Central memory CD8-positive, alpha-beta T cell (primary cell): ENCODE results near the gene SHCBP1L.
"Not testable (repeated sequence)": the region's sequence is repeated elsewhere in the genome, so short reads cannot be mapped to it uniquely, and the experiment has no call there.

Source experiments
- ATAC-seq: fragments of 150-1000 bp; cut with Tn5 transposase; replicated peaks from 2 replicates; pipeline ENCODE4 v1.10.0; 2022; ENCODE audit warnings: mild to moderate bottlenecking, moderate FRiP score, moderate number of reproducible peaks; ENCODE audit not compliant: poor library complexity, severe bottlenecking; ENCODE audit errors: extremely low read depth
- DNase-seq, 2 donors: peaks; one replicate each; pipeline ENCODE4 v3.0.0; 2021; ENCODE audit warnings: low spot score in 2 of 2
- H3K27ac Mint-ChIP-seq: one replicate; pipeline ENCODE4 v1.8.0; 2022; ENCODE audit warnings: low read depth, mild to moderate bottlenecking, moderate library complexity, mixed read lengths
- H3K27me3 Mint-ChIP-seq: one replicate; pipeline ENCODE4 v1.8.0; 2022; ENCODE audit warnings: mixed read lengths
- H3K36me3 Mint-ChIP-seq: one replicate; pipeline ENCODE4 v1.8.0; 2022; ENCODE audit warnings: mild to moderate bottlenecking, moderate library complexity, mixed read lengths; ENCODE audit not compliant: insufficient read depth
- H3K4me1 Mint-ChIP-seq: one replicate; pipeline ENCODE4 v1.8.0; 2022; ENCODE audit warnings: mixed read lengths
- H3K4me3 Mint-ChIP-seq: one replicate; pipeline ENCODE4 v1.8.0; 2022; ENCODE audit warnings: mild to moderate bottlenecking, moderate library complexity, mixed read lengths
- H3K9me3 Mint-ChIP-seq: one replicate; pipeline ENCODE4 v1.8.0; 2022; ENCODE audit warnings: mixed read lengths

SHCBP1L gene

DNA sequence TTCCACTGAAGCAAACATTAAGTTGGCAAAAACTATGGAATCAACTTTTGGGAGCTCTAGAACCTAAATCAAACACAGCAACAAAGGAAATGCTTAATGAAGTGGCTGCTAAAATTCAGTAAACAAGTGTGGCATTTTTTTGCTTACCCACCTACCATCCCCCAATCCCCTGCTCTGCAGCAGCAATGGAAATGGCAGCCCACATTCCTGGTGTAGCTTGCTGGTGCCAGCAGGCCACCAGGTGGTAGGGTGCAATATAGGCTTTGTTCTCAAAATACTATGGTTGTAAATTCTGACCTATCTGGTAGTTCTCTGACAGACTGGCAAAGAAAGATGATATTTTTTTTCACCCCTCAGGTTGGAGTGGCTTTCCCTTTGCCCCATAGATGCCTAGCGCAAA lies 42.8 kb downstream of the SHCBP1L start:
- H3K27me3 Mint-ChIP-seq: peaks cover 28% of the 10 kb centered on the region
- H3K9me3 Mint-ChIP-seq: no peaks in the 10 kb centered on the region
- H3K36me3 Mint-ChIP-seq: no peaks in the 10 kb centered on the region
- ATAC-seq (no peak), DNase-seq (no peak)
- no peak overlapping the region for H3K27ac Mint-ChIP-seq
- no peak overlapping the region for H3K4me3 Mint-ChIP-seq
- H3K4me1 Mint-ChIP-seq: no peaks in the 10 kb centered on the region

GRCh38 chr1:182909578-182909977 lies 43.4 kb downstream of the SHCBP1L start:
- Mint-ChIP-seq H3K4me3 (no peak overlapping the region), H3K36me3 (no peaks in the 10 kb centered on the region), H3K4me1 (no peaks in the 10 kb centered on the region), H3K27me3 (peaks cover 28% of the 10 kb centered on the region), H3K27ac (no peak overlapping the region), H3K9me3 (no peaks in the 10 kb centered on the region)
- ATAC-seq (no peak), DNase-seq (no peak)

GRCh38 chr1:182905321-182905720 lies 47.6 kb downstream of the SHCBP1L start:
- ATAC-seq (no peak), DNase-seq (no peak)
- Mint-ChIP-seq H3K27me3 (peaks cover 28% of the 10 kb centered on the region), H3K4me1 (no peaks in the 10 kb centered on the region), H3K27ac (no peak overlapping the region), H3K36me3 (peaks cover 3% of the 10 kb centered on the region), H3K9me3 (no peaks in the 10 kb centered on the region), H3K4me3 (no peak overlapping the region)

- H3K27ac Mint-ChIP-seq, H3K27me3 Mint-ChIP-seq, ATAC-seq, H3K36me3 Mint-ChIP-seq, H3K9me3 Mint-ChIP-seq, H3K4me1 Mint-ChIP-seq, H3K4me3 Mint-ChIP-seq, DNase-seq: not testable (repeated sequence)
These were observed 51.0 kb downstream of the SHCBP1L start for GRCh38 chr1:182901946-182902345.

- ATAC-seq (no peak), DNase-seq (no peak)
- Mint-ChIP-seq H3K4me1 (no peaks in the 10 kb centered on the region), H3K9me3 (no peaks in the 10 kb centered on the region), H3K36me3 (peaks cover 3% of the 10 kb centered on the region), H3K27me3 (peaks cover 20% of the 10 kb centered on the region), H3K27ac (no peak overlapping the region), H3K4me3 (no peak overlapping the region)
These were observed 55.3 kb downstream of the SHCBP1L start for GRCh38 chr1:182897696-182898095.

DNA sequence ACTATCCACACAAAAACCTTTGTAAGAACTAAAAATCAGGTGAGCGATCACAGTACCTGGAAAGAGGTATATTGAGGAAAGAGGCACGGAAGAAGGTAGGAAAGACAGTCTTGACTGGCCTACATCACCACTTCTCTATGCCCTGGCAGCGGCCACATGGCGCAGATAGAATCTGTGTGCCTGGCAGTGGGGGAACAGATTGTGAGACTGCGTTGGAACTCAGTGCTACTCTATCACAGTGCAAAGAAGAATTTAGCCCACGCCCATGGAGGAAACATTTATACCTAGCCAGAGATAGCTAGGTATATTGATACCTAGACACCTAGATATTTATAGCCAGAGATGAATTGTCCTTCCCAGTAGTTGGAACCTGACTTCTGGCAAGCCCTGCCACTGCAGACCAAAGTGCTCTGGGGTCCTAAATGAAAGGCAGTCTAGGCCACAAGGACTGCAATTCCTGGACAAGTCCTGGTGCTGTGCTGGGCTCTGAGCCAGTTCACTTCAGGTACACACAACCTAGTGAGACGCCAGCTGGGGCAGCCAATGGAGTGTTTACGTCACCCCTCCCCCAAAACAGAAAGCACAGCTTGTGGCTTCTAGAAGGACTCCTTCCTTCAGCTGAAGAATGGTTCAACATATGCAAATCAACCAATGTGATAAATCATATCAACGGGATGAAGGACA lies 61.9 kb downstream of the SHCBP1L start:
- ATAC-seq (no peak), DNase-seq (no peak)
- H3K27me3 Mint-ChIP-seq: peaks cover 20% of the 10 kb centered on the region
- no peaks in the 10 kb centered on the region for H3K9me3 Mint-ChIP-seq
- H3K27ac Mint-ChIP-seq: no peak overlapping the region
- no peak overlapping the region for H3K4me3 Mint-ChIP-seq
- peaks cover 35% of the 10 kb centered on the region for H3K36me3 Mint-ChIP-seq
- peaks cover 31% of the 10 kb centered on the region for H3K4me1 Mint-ChIP-seq

GRCh38 chr1:182889997-182890396 lies 63.0 kb downstream of the SHCBP1L start:
- DNase-seq (peak in 1 of 2 donors; percentile 24), ATAC-seq (peak; percentile 92)
- Mint-ChIP-seq H3K27me3 (peaks cover 18% of the 10 kb centered on the region), H3K4me1 (peaks cover 36% of the 10 kb centered on the region), H3K27ac (no peak overlapping the region), H3K36me3 (peaks cover 45% of the 10 kb centered on the region), H3K4me3 (no peak overlapping the region), H3K9me3 (no peaks in the 10 kb centered on the region)

DNA sequence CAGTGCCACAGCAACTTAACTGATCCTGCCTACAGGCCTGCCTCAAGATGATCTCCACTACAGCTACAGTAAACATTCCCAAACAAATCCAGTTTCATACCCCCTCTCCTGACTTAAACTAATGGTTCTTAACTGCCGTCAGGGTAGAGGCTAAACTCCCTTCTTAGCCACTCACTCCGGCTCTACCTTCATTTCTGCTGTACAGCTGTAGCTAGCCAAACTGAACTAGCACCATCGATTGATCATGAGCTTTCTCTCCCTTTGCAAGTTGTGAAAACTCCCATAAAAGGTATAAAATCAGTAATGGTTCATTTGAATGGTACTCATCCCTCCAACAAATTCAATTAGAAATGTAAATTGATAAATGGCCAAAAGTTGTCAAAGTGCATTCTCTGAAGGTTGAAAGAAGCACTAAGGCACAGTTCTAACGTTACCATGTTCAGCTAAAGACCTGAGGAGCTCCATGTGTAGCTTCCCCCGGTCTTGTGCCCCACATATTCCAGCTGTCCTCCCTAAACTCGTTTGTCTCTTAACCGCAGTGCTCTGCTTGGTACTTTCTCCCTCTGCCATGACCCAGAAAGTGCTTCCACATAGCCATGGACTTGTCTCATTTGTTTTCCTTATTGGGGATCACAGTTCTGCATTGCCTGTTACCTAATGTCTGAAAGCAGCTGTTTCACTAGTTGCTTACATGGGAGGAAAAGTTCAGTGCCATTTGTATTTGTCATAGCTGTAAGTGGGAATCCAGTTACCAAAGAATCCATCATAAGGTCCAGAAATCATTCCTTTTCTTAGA lies 64.0 kb downstream of the SHCBP1L start:
- Mint-ChIP-seq H3K4me3 (no peak overlapping the region), H3K27me3 (peaks cover 8% of the 10 kb centered on the region), H3K27ac (no peak overlapping the region), H3K9me3 (no peaks in the 10 kb centered on the region), H3K36me3 (peaks cover 53% of the 10 kb centered on the region), H3K4me1 (peaks cover 36% of the 10 kb centered on the region)
- DNase-seq (no peak), ATAC-seq (no peak)

DNA sequence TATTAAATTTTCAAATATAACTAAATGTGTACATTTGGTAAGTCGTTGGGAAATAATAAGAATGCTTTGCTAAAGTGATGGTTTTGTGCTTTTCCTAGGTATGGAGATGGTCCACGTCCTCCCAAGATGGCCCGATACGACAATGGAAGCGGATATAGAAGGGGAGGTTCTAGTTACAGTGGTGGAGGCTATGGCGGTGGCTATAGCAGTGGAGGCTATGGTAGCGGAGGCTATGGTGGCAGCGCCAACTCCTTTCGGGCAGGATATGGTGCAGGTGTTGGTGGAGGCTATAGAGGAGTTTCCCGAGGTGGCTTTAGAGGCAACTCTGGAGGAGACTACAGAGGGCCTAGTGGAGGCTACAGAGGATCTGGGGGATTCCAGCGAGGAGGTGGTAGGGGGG lies 66.0 kb downstream of the SHCBP1L start:
- DNase-seq (no peak), ATAC-seq (no peak)
- Mint-ChIP-seq H3K9me3 (no peaks in the 10 kb centered on the region), H3K36me3 (peaks cover 68% of the 10 kb centered on the region), H3K4me3 (no peak overlapping the region), H3K4me1 (peaks cover 36% of the 10 kb centered on the region), H3K27ac (no peak overlapping the region), H3K27me3 (no peaks in the 10 kb centered on the region)

GRCh38 chr1:182885591-182885990 lies 67.4 kb downstream of the SHCBP1L start:
- Mint-ChIP-seq H3K9me3 (no peaks in the 10 kb centered on the region), H3K27ac (peak overlapping the region; percentile 4)
- no peak for ATAC-seq

DNA sequence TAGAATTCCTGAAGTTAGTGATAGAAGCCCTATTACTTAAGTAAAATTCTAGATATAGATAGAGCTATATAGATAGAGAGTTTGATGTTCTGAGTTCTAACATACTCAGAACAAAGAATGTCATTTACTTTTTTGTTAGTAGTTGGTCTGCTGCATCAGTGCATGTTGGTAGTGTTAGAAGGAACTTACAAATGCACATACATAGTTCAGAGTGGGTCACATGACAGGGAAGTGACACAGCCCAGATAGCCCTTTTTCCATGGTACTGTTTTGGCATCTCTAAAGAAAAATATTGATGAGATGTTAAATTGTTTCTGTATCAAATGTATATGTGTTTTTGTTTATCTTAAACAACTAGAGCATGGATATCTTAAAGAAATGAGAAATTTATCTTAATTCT lies 68.1 kb downstream of the SHCBP1L start:
- ATAC-seq (no peak), DNase-seq (no peak)
- Mint-ChIP-seq H3K36me3 (peaks cover 85% of the 10 kb centered on the region), H3K4me1 (peaks cover 31% of the 10 kb centered on the region), H3K27ac (peak overlapping the region; percentile 4), H3K27me3 (no peaks in the 10 kb centered on the region), H3K9me3 (no peaks in the 10 kb centered on the region), H3K4me3 (no peak overlapping the region)

More at GRCh38 chr1:182885591-182885990, 67.4 kb downstream of the SHCBP1L start:
- H3K36me3 Mint-ChIP-seq: peaks cover 78% of the 10 kb centered on the region
- H3K4me1 Mint-ChIP-seq: peaks cover 36% of the 10 kb centered on the region
- DNase-seq: no peak
- H3K27me3 Mint-ChIP-seq: no peaks in the 10 kb centered on the region
- no peak overlapping the region for H3K4me3 Mint-ChIP-seq

DNA sequence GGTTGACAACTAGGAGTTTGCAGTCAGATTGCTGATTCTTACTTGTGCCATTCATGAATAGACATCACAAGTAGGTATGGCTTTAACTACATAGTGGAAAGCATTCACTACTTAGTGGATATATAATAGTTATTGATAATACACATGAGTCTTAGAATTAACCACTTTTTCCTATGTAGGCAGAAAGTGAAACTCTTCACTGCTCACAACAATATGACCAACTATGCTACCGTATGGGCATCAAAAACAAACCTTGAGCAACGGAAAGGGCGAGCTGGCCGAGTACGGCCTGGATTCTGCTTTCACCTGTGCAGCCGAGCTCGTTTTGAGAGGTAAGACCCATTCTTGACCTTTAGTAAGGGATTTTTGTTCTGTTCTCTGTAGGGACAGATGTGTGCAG lies 75.1 kb downstream of the SHCBP1L start:
- no peaks in the 10 kb centered on the region for H3K9me3 Mint-ChIP-seq
- H3K4me1 Mint-ChIP-seq: peaks cover 16% of the 10 kb centered on the region
- no peaks in the 10 kb centered on the region for H3K27me3 Mint-ChIP-seq
- peaks cover 96% of the 10 kb centered on the region for H3K36me3 Mint-ChIP-seq
- H3K27ac Mint-ChIP-seq: no peak overlapping the region
- no peak overlapping the region for H3K4me3 Mint-ChIP-seq
- DNase-seq (no peak), ATAC-seq (no peak)

- Mint-ChIP-seq H3K9me3 (no peaks in the 10 kb centered on the region), H3K4me3 (no peak overlapping the region), H3K36me3 (peaks cover 96% of the 10 kb centered on the region), H3K4me1 (peaks cover 16% of the 10 kb centered on the region), H3K27me3 (no peaks in the 10 kb centered on the region), H3K27ac (no peak overlapping the region)
- no peak for ATAC-seq
- no peak for DNase-seq
These were observed 75.6 kb downstream of the SHCBP1L start for GRCh38 chr1:182877331-182877730.
